ENCODE data around the gene FBXL13. TPM values are rescaled to one million over a fixed set of nuclear protein-coding genes. Genes with fewer than 3 reads are reported as not detected.
"Not testable (repeated sequence)": the region's sequence is repeated elsewhere in the genome, so short reads cannot be mapped to it uniquely, and the experiment has no call there.

Gene FBXL13
- total RNA-seq, 4 donors from 2014 or later: 0.35 to 2.6 (median 1.3) TPM; not detected in 1

DNA sequence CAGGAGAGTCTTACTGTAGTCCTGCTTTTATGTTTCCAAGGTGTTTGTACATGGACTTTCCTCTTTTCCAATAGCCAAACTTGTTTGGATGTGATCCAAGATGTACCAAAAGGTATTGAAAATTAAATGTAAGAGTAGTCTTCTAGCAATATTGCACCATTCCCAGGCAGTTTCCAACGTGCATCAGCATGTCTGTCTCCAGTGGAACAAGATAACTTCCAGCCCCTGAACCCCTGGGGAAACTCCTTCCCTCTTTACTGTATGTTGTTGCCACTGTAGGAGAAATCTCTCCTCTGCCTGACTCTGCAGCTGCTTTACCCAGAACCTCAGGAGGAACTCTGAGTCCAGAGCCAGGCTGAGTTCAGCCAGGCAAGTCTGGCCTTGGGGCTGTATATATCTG lies 18.8 kb upstream of the FBXL13 start:
- TF ChIP-seq, protein P1, sequence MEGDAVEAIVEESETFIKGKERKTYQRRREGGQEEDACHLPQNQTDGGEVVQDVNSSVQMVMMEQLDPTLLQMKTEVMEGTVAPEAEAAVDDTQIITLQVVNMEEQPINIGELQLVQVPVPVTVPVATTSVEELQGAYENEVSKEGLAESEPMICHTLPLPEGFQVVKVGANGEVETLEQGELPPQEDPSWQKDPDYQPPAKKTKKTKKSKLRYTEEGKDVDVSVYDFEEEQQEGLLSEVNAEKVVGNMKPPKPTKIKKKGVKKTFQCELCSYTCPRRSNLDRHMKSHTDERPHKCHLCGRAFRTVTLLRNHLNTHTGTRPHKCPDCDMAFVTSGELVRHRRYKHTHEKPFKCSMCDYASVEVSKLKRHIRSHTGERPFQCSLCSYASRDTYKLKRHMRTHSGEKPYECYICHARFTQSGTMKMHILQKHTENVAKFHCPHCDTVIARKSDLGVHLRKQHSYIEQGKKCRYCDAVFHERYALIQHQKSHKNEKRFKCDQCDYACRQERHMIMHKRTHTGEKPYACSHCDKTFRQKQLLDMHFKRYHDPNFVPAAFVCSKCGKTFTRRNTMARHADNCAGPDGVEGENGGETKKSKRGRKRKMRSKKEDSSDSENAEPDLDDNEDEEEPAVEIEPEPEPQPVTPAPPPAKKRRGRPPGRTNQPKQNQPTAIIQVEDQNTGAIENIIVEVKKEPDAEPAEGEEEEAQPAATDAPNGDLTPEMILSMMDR (IDR thresholded peaks at IDR 0.05): no peak
- TF ChIP-seq POLR2A (IDR thresholded peaks at IDR 0.05): no peak
- H3K36me3 ChIP-seq: peaks cover 0 to 30% (median 0%) of the 10 kb centered on the region in 3 donors
- no peak overlapping the region for H3K27ac ChIP-seq
- no peaks in the 10 kb centered on the region for H3K9me3 ChIP-seq
- H3K27me3 ChIP-seq: no peaks in the 10 kb centered on the region
- no peaks in the 10 kb centered on the region for H3K4me1 ChIP-seq
- DNase-seq: no peak
- no peak overlapping the region for H3K4me3 ChIP-seq

DNA sequence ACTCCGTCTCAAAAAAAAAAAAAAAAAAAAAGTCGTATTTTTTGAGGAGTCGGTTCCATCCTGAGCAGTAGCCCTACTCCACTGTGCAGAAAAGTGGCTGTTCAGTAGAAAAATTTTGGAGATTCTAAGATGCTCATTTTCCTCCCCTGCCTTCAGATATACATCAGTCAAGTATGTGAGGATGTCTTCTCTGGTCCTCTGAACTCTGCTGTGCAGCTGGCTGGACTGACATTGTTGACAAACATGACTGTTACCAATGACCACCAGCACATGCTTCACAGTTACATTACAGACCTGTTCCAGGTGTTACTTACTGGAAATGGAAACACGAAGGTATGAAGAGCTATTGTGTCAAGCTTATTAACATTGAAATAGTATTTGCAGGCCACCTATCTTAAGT lies 17.7 kb upstream of the FBXL13 start:
- not testable (repeated sequence) for H3K27me3 ChIP-seq, H3K27ac ChIP-seq, H3K4me1 ChIP-seq, DNase-seq, H3K4me3 ChIP-seq, H3K9me3 ChIP-seq
- peaks cover 0 to 26% (median 0%) of the 10 kb centered on the region in 3 donors for H3K36me3 ChIP-seq

DNA sequence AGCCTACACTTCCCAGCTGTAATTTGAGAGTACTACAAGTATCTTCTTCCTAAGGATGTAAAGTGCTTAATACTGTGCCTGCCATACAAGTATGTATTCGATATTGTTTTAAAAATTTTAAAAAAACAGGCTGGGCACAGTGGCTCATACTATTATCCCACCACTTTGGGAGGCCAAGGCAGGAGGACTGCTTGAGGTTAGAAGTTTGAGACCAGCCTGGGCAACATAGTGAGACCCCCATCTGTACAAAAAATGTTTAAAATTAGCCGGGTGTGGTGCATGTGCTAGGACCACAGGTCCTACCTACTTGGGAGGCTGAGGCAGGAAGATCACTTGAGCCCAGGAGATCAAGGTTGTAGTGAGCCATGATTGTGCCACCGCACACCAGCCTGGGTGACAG lies 8.6 kb upstream of the FBXL13 start:
- TF ChIP-seq POLR2A (IDR thresholded peaks at IDR 0.05): no peak
- TF ChIP-seq, protein P1 (IDR thresholded peaks at IDR 0.05): no peak
- peaks cover 0 to 33% (median 0%) of the 10 kb centered on the region in 3 donors for H3K36me3 ChIP-seq
- no peak for DNase-seq

DNA sequence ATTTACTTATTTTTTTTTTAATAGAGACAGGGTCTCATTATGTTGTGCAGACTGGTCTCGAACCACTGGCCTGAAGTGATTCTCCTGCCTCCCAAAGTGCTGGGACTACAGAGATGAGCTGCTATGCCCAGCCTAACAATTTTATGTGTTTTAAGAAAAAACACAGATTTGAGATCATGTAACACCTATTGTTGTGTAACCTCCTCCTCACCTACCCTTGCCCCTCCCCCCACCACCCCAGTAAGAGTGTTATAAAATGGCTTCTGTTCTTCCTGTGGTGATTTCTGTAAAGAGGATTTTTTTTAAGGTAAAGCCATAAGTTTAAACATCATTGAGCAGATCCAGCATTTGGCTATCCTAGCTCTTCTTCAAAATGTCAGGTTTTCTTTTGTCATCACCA lies 7.9 kb upstream of the FBXL13 start:
- H3K27me3 ChIP-seq: no peaks in the 10 kb centered on the region
- no peak overlapping the region for H3K27ac ChIP-seq
- no peaks in the 10 kb centered on the region for H3K4me1 ChIP-seq
- DNase-seq: no peak
- TF ChIP-seq POLR2A (IDR thresholded peaks at IDR 0.05): no peak
- TF ChIP-seq, protein P1 (IDR thresholded peaks at IDR 0.05): no peak
- peaks cover 0 to 32% (median 0%) of the 10 kb centered on the region in 3 donors for H3K36me3 ChIP-seq
- H3K4me3 ChIP-seq: no peak overlapping the region
- H3K9me3 ChIP-seq: no peaks in the 10 kb centered on the region

More for the DNA sequence above, 8.6 kb upstream of the FBXL13 start:
- Histone ChIP-seq H3K4me1 (no peaks in the 10 kb centered on the region), H3K9me3 (no peaks in the 10 kb centered on the region), H3K27ac (no peak overlapping the region), H3K4me3 (no peak overlapping the region), H3K27me3 (no peaks in the 10 kb centered on the region)

DNA sequence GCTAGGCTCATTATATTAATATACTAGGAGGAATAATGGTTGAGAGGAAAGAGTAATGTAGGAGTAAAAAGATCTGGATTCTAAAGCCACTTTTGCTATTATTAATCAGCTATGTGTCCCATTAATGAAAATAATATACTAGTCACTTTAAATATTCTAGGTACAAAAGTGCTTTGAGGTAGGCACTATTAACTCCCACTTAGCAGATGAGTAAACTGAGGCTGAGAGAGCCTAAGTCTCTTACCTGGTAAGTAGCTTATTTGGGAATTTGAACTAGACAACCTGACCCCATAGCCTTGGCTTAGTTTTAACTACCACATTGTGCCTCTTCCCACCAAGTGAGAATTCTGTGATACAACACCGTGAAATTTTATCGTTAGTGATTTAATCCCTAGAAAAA lies 6.3 kb upstream of the FBXL13 start:
- peaks cover 0 to 23% (median 0%) of the 10 kb centered on the region in 3 donors for H3K36me3 ChIP-seq
- TF ChIP-seq, protein P1 (IDR thresholded peaks at IDR 0.05): no peak
- no peak for TF ChIP-seq POLR2A (IDR thresholded peaks at IDR 0.05)
- no peak for DNase-seq

DNA sequence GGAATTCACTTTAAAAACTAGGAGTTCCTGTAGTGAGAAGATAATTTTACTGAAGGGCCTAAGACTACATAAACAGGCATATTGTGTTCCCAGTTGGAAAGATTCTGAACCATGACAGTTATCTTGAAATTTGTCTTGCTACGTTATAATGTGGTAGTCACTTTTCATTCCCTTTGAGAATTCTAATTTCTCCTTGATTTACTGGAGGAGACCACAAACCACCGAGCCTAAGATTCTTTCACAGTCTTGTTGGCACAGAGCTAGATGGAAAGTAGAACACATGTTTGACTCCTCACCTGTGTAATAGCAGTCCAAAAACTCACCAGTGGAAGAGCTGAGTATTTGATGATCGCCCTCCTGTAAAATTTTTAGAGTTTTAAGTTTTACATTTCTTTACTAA lies 5.2 kb upstream of the FBXL13 start:
- no peak overlapping the region for H3K4me3 ChIP-seq
- TF ChIP-seq, protein P1 (IDR thresholded peaks at IDR 0.05): no peak
- no peak for TF ChIP-seq POLR2A (IDR thresholded peaks at IDR 0.05)
- H3K4me1 ChIP-seq: peaks cover 3 to 11% (median 4%) of the 10 kb centered on the region in 4 donors
- H3K27me3 ChIP-seq: no peaks in the 10 kb centered on the region
- H3K27ac ChIP-seq: no peak overlapping the region
- no peak for DNase-seq
- H3K36me3 ChIP-seq: peaks cover 0 to 17% (median 0%) of the 10 kb centered on the region in 3 donors
- no peaks in the 10 kb centered on the region for H3K9me3 ChIP-seq

More for the DNA sequence above, 6.3 kb upstream of the FBXL13 start:
- Histone ChIP-seq H3K27me3 (no peaks in the 10 kb centered on the region), H3K9me3 (no peaks in the 10 kb centered on the region), H3K4me3 (no peak overlapping the region), H3K27ac (no peak overlapping the region), H3K4me1 (peaks cover 0 to 11% (median 3%) of the 10 kb centered on the region in 4 donors)

DNA sequence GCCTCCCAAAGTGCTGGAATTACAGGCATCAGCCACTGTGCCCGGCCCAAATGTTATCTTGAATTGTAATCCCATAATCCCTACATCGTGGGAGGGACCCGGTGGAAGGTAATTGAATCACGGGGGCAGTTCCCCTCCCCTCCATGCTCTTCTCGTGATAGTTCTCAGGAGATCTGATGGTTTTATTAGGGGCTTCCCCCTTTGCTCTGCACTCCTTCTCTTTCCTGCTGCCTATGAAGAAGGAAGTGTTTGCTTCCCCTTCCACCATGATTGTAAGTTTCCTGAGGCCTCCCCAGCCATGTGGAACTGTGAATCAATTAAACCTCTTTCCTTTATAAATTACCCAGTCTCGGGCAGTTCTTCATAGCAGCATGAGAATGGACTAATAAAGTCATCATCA lies 3.6 kb upstream of the FBXL13 start:
- H3K9me3 ChIP-seq, H3K27me3 ChIP-seq, DNase-seq, H3K36me3 ChIP-seq, H3K27ac ChIP-seq, H3K4me3 ChIP-seq: not testable (repeated sequence)
- peaks cover 3 to 16% (median 7%) of the 10 kb centered on the region in 4 donors for H3K4me1 ChIP-seq
